Measurements from ENCODE around the gene TNNI3K. TPM values are rescaled to one million over a fixed set of nuclear protein-coding genes. Genes with fewer than 3 reads are reported as not detected.
A peak's percentile ranks its signal among the peaks of the same experiment; 100 is the strongest.

TNNI3K gene
- total and polyA plus RNA-seq, 4 donors = 0.41 to 1.4 TPM; not detected in 2

DNA sequence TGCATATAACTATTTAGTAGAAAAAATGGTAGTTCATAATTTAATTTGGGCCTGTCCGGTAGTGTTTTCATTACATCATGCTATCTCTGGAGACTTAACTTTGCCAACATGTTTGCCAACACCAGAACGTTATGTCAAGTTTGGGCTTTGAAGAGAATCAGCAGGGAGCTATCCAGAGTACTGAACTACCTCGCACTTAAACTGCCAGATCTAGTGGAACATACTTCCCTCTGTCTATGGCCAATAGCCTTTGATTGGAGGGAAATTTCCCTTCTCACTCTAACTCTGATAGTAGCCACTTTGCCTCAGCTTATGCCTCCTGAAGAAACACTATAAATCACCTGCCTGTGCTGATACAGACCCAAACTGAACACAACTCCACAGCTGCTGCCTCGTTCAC is 267.2 kb downstream of the TNNI3K start:
- TF ChIP-seq, protein P1, sequence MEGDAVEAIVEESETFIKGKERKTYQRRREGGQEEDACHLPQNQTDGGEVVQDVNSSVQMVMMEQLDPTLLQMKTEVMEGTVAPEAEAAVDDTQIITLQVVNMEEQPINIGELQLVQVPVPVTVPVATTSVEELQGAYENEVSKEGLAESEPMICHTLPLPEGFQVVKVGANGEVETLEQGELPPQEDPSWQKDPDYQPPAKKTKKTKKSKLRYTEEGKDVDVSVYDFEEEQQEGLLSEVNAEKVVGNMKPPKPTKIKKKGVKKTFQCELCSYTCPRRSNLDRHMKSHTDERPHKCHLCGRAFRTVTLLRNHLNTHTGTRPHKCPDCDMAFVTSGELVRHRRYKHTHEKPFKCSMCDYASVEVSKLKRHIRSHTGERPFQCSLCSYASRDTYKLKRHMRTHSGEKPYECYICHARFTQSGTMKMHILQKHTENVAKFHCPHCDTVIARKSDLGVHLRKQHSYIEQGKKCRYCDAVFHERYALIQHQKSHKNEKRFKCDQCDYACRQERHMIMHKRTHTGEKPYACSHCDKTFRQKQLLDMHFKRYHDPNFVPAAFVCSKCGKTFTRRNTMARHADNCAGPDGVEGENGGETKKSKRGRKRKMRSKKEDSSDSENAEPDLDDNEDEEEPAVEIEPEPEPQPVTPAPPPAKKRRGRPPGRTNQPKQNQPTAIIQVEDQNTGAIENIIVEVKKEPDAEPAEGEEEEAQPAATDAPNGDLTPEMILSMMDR (IDR thresholded peaks at IDR 0.05; ENCODE audit: control extremely low read depth, extremely low read depth) = no peak
- ATAC-seq (ENCODE audit: insufficient read depth, low FRiP score) (no peak), DNase-seq (peak; percentile 23 to 86 (median 57))
- Histone ChIP-seq H3K27ac (ENCODE audit: low read depth in 1 of 2, low read length in 1 of 2) (no peak overlapping the region), H3K9ac (ENCODE audit: insufficient read depth in 1 of 2, low read length in 2 of 2) (no peak overlapping the region), H3K9me3 (ENCODE audit: control insufficient read depth in 4 of 4, insufficient read depth in 3 of 4, low read length in 3 of 4) (no peaks in the 10 kb centered on the region), H3K36me3 (ENCODE audit: control insufficient read depth in 4 of 4, insufficient read depth in 4 of 4, low read length in 4 of 4) (no peaks in the 10 kb centered on the region), H3K4me1 (ENCODE audit: control insufficient read depth in 5 of 5, insufficient read depth in 5 of 5, low read length in 5 of 5) (no peaks in the 10 kb centered on the region), H3K27me3 (ENCODE audit: control insufficient read depth in 3 of 3, insufficient read depth in 3 of 3, low read length in 2 of 3) (no peaks in the 10 kb centered on the region), H3K4me3 (no peak overlapping the region)
- 35 to 38% methylated on average over 4 of the region's 4 CpGs for WGBS, 2 donors

DNA sequence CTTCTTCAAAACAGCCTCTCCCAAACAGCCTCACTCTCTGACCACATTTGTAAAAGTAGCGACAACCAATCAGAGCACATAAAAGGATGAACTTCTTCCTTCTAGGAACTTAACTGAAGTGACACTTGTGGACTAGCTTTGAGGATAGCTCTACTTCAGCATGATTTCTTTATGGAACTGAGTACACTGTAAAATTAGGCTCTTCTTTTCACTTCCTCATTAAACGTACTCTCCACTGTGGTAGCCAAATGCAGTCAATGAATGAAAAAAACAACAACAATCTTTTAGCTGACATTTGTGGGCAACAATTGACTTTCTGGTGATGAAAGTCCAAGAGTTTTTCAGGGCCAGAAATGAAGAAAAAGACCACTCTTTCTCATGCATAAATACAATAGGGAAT is 267.7 kb downstream of the TNNI3K start:
- H3K9ac ChIP-seq (ENCODE audit: insufficient read depth in 1 of 2, low read length in 2 of 2) = no peak overlapping the region
- no peaks in the 10 kb centered on the region for H3K27me3 ChIP-seq (ENCODE audit: control insufficient read depth in 3 of 3, insufficient read depth in 3 of 3, low read length in 2 of 3)
- no peak overlapping the region for H3K27ac ChIP-seq (ENCODE audit: low read depth in 1 of 2, low read length in 1 of 2)
- no peaks in the 10 kb centered on the region for H3K4me1 ChIP-seq (ENCODE audit: control insufficient read depth in 5 of 5, insufficient read depth in 5 of 5, low read length in 5 of 5)
- WGBS, 2 donors = 68 to 73% methylated on average over 2 of the region's 2 CpGs
- no peak for DNase-seq
- no peak overlapping the region for H3K4me3 ChIP-seq
- no peaks in the 10 kb centered on the region for H3K9me3 ChIP-seq (ENCODE audit: control insufficient read depth in 4 of 4, insufficient read depth in 3 of 4, low read length in 3 of 4)
- TF ChIP-seq, protein P1 (IDR thresholded peaks at IDR 0.05; ENCODE audit: control extremely low read depth, extremely low read depth) = no peak
- no peak for ATAC-seq (ENCODE audit: insufficient read depth, low FRiP score)
- no peaks in the 10 kb centered on the region for H3K36me3 ChIP-seq (ENCODE audit: control insufficient read depth in 4 of 4, insufficient read depth in 4 of 4, low read length in 4 of 4)

DNA sequence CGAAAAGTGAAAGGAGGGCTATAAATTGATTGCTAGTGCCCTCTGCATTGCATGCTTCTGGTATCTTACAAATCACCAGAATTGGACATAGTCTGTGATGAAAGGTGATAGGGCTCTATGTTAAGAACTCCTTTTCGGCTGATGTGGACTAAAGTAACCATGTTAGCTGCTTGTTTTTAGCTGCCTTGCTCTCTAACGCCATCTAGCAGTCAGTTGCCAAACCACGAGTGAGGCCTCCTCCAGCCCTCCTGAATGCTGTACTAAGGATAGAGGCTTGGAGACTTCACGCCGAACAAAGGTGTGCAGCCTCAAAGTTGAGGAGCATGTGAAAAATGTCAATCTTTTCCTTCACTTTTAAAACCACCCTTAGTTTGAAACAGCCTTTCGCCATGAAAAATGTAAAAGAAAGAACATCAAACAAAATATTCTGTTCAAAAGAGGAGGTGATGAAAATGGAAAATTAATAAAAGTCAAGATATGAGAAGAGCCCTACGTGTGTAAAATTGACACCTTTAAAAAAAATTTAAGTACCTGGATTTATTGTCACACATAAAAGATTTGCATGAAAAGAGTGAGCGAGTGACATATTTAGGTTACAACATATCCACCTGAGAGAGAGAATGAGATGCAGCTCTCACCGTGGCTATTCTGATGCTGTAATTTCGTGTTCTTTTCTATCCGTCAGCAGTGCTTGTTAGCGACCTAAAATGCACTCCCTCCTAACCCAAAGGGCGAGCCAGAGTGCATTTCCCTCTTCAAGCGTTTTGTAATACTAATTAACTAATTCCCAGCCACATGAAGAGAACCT is 269.1 kb downstream of the TNNI3K start:
- no peak overlapping the region for H3K27ac ChIP-seq (ENCODE audit: low read depth in 1 of 2, low read length in 1 of 2)
- ATAC-seq (ENCODE audit: insufficient read depth, low FRiP score) (peak; percentile 66), DNase-seq (peak; percentile 35 to 65 (median 49))
- TF ChIP-seq, protein P1 (IDR thresholded peaks at IDR 0.05; ENCODE audit: control extremely low read depth, extremely low read depth) = peak; percentile 8
- H3K9ac ChIP-seq (ENCODE audit: insufficient read depth in 1 of 2, low read length in 2 of 2) = no peak overlapping the region
- H3K36me3 ChIP-seq (ENCODE audit: control insufficient read depth in 4 of 4, insufficient read depth in 4 of 4, low read length in 4 of 4) = no peaks in the 10 kb centered on the region
- no peak overlapping the region for H3K4me3 ChIP-seq
- no peaks in the 10 kb centered on the region for H3K9me3 ChIP-seq (ENCODE audit: control insufficient read depth in 4 of 4, insufficient read depth in 3 of 4, low read length in 3 of 4)
- no peaks in the 10 kb centered on the region for H3K4me1 ChIP-seq (ENCODE audit: control insufficient read depth in 5 of 5, insufficient read depth in 5 of 5, low read length in 5 of 5)
- 39 to 40% methylated on average over 15 of the region's 15 CpGs for WGBS, 2 donors
- no peaks in the 10 kb centered on the region for H3K27me3 ChIP-seq (ENCODE audit: control insufficient read depth in 3 of 3, insufficient read depth in 3 of 3, low read length in 2 of 3)

Measured in lung (tissue), 12 donors.